H9 (cell line): ENCODE measurements around the gene ADAMTS17. TPM values are rescaled to one million over a fixed set of nuclear protein-coding genes. Genes with fewer than 3 reads are reported as not detected.

Experiments used
- DNase-seq: peaks from one replicate; pipeline ENCODE4 v3.0.0-alpha.2; 2017
- H2AFZ ChIP-seq: one replicate; pipeline ENCODE4 v1.6.1; 2013; ENCODE audit warnings: mild to moderate bottlenecking, low read length, control low read depth, moderate library complexity
- H2AK5ac ChIP-seq: 2 replicates; pipeline ENCODE4 v1.6.1; 2013; ENCODE audit warnings: low read length, control low read depth, mixed read lengths; ENCODE audit not compliant: insufficient read length
- H2BK120ac ChIP-seq: one replicate; pipeline ENCODE4 v1.6.1; 2013; ENCODE audit warnings: low read depth, mild to moderate bottlenecking, low read length, control low read depth, inconsistent platforms; ENCODE audit not compliant: poor library complexity, severe bottlenecking
- H2BK12ac ChIP-seq: 2 replicates; pipeline ENCODE4 v1.6.1; 2013; ENCODE audit warnings: low read length, control low read depth, mixed read lengths, low read depth; ENCODE audit not compliant: insufficient read length
- H2BK15ac ChIP-seq: 2 replicates; pipeline ENCODE4 v1.6.1; 2013; ENCODE audit warnings: low read depth, low read length, control low read depth
- H2BK20ac ChIP-seq: one replicate; pipeline ENCODE4 v1.6.1; 2013; ENCODE audit warnings: low read depth, mild to moderate bottlenecking, low read length, control low read depth, inconsistent platforms; ENCODE audit not compliant: poor library complexity, severe bottlenecking
- H2BK5ac ChIP-seq: 2 replicates; pipeline ENCODE4 v1.6.1; 2013; ENCODE audit warnings: low read length, control low read depth, mixed read lengths; ENCODE audit not compliant: insufficient read length
- H3K14ac ChIP-seq: 2 replicates; pipeline ENCODE4 v1.6.1; 2013; ENCODE audit warnings: low read length, control low read depth; ENCODE audit not compliant: insufficient read depth
- H3K18ac ChIP-seq: 2 replicates; pipeline ENCODE4 v1.6.1; 2013; ENCODE audit warnings: low read depth, mild to moderate bottlenecking, mixed read lengths, low read length, control low read depth; ENCODE audit not compliant: insufficient read length
- H3K23ac ChIP-seq: 2 replicates; pipeline ENCODE4 v1.6.1; 2013; ENCODE audit warnings: low read length, control low read depth, mixed read lengths, low read depth; ENCODE audit not compliant: insufficient read length
- H3K23me2 ChIP-seq: 2 replicates; pipeline ENCODE4 v1.6.1; 2013; ENCODE audit warnings: low read depth, mild to moderate bottlenecking, mixed read lengths, low read length, control low read depth; ENCODE audit not compliant: insufficient read length, poor library complexity, severe bottlenecking
- H3K27ac ChIP-seq: 2 replicates; pipeline ENCODE4 v1.5.1; 2013; ENCODE audit warnings: low read length, control low read depth, mixed read lengths, low read depth; ENCODE audit not compliant: insufficient read length
- H3K27me3 ChIP-seq: 2 replicates; pipeline ENCODE4 v1.6.1; 2013; ENCODE audit warnings: low read length, control low read depth, inconsistent platforms; ENCODE audit not compliant: insufficient read depth
- H3K4ac ChIP-seq: 2 replicates; pipeline ENCODE4 v1.6.1; 2013; ENCODE audit warnings: low read depth, mild to moderate bottlenecking, control low read depth, inconsistent platforms, low read length, moderate library complexity
- H3K4me1 ChIP-seq: 2 replicates; pipeline ENCODE4 v1.6.1; 2013; ENCODE audit warnings: low read length, control low read depth, inconsistent platforms; ENCODE audit not compliant: insufficient read depth
- H3K4me2 ChIP-seq: 2 replicates; pipeline ENCODE4 v1.6.1; 2013; ENCODE audit warnings: low read length, control low read depth, mixed read lengths; ENCODE audit not compliant: insufficient read length, insufficient read depth
- H3K56ac ChIP-seq: 2 replicates; pipeline ENCODE4 v1.6.1; 2013; ENCODE audit warnings: low read depth, mild to moderate bottlenecking, mixed read lengths, low read length, control low read depth; ENCODE audit not compliant: insufficient read length
- H3K79me1 ChIP-seq: 2 replicates; pipeline ENCODE4 v1.6.1; 2013; ENCODE audit warnings: low read depth, mild to moderate bottlenecking, moderate library complexity, low read length, control low read depth, inconsistent platforms; ENCODE audit not compliant: insufficient read depth, poor library complexity, severe bottlenecking
- H3K79me2 ChIP-seq: 2 replicates; pipeline ENCODE4 v1.6.1; 2013; ENCODE audit warnings: low read length, control low read depth, inconsistent platforms; ENCODE audit not compliant: insufficient read depth
- H3K9ac ChIP-seq: 2 replicates; pipeline ENCODE4 v1.6.1; 2013; ENCODE audit warnings: low read length, control low read depth, mixed read lengths; ENCODE audit not compliant: insufficient read length; ENCODE audit errors: extremely low read depth
- H3K9me3 ChIP-seq: one replicate; pipeline ENCODE4 v1.6.1; 2013; ENCODE audit warnings: low read depth, low read length, inconsistent platforms; ENCODE audit not compliant: control insufficient read depth
- H3T11ph ChIP-seq: one replicate; pipeline ENCODE4 v1.6.1; 2013; ENCODE audit warnings: mild to moderate bottlenecking, low read length, control low read depth, inconsistent platforms
- H4K20me1 ChIP-seq: one replicate; pipeline ENCODE4 v1.6.1; 2013; ENCODE audit not compliant: control insufficient read depth, insufficient read length, insufficient read depth
- H4K5ac ChIP-seq: 2 replicates; pipeline ENCODE4 v1.6.1; 2013; ENCODE audit warnings: low read depth, mild to moderate bottlenecking, mixed read lengths, low read length, control low read depth; ENCODE audit not compliant: insufficient read length
- H4K8ac ChIP-seq: replicated peaks from 2 replicates; pipeline ENCODE4 v1.6.1; 2013; ENCODE audit warnings: low read length, control low read depth, mixed read lengths, low read depth; ENCODE audit not compliant: insufficient read length
- H4K91ac ChIP-seq: 2 replicates; pipeline ENCODE4 v1.6.1; 2013; ENCODE audit warnings: low read depth, mild to moderate bottlenecking, moderate library complexity, mixed read lengths, low read length, control low read depth; ENCODE audit not compliant: insufficient read length
- H3K27ac Mint-ChIP-seq, 3 experiments: 2 replicates in 2 of 3; 3 replicates in 1 of 3; pipeline ENCODE4 v1.8.0; 2020 to 2021; ENCODE audit warnings: mixed read lengths in 3 of 3, mild to moderate bottlenecking in 1 of 3, moderate library complexity in 1 of 3
- H3K27me3 Mint-ChIP-seq: 2 replicates; pipeline ENCODE4 v1.8.0; 2021; ENCODE audit warnings: low read depth, mild to moderate bottlenecking, moderate library complexity, mixed read lengths
- H3K36me3 Mint-ChIP-seq, 3 experiments: 2 replicates in 2 of 3; 3 replicates in 1 of 3; pipeline ENCODE4 v1.8.0; 2020 to 2021; ENCODE audit warnings: low read depth in 3 of 3, mixed read lengths in 3 of 3; ENCODE audit not compliant: insufficient read depth in 1 of 3
- H3K4me1 Mint-ChIP-seq, 2 experiments: 2 replicates each; pipeline ENCODE4 v1.8.0; 2020; ENCODE audit warnings: mixed read lengths in 2 of 2
- H3K4me3 Mint-ChIP-seq, 2 experiments: 2 replicates in 1 of 2; 3 replicates in 1 of 2; pipeline ENCODE4 v1.8.0; 2020 to 2021; ENCODE audit warnings: mild to moderate bottlenecking in 2 of 2, mixed read lengths in 2 of 2, moderate library complexity in 1 of 2
- H3K9me3 Mint-ChIP-seq, 2 experiments: 2 replicates in 1 of 2; 3 replicates in 1 of 2; pipeline ENCODE4 v1.8.0; 2020; ENCODE audit warnings: mild to moderate bottlenecking in 2 of 2, mixed read lengths in 2 of 2, moderate library complexity in 1 of 2
- WGBS: extraction: QIAGEN DNeasy Blood & Tissue Kit; methylation state at CpG from one replicate; pipeline ENCODE4 v1.1.7; 2013; ENCODE audit warnings: missing lambda C conversion rate, low lambda C conversion rate, mixed read lengths; ENCODE audit not compliant: insufficient read length; ENCODE audit errors: extremely low coverage; 5-methylcytosine and 5-hydroxymethylcytosine counted together
- total RNA-seq: library from RNA; stranded (reverse); gene quantifications from 2 replicates; pipeline ENCODE4 v1.2.1, GENCODE V29; 2021
- TF ChIP-seq, protein P1 (sequence below): fragments of 200-600 bp; sonication (generic); conservative IDR thresholded peaks from 3 replicates; pipeline ENCODE4 v1.8.0; 2021; ENCODE audit warnings: antibody characterized with exemption, mild to moderate bottlenecking

Gene ADAMTS17
- total RNA-seq, 1 experiment from 2014 or later: 2.9 TPM

DNA sequence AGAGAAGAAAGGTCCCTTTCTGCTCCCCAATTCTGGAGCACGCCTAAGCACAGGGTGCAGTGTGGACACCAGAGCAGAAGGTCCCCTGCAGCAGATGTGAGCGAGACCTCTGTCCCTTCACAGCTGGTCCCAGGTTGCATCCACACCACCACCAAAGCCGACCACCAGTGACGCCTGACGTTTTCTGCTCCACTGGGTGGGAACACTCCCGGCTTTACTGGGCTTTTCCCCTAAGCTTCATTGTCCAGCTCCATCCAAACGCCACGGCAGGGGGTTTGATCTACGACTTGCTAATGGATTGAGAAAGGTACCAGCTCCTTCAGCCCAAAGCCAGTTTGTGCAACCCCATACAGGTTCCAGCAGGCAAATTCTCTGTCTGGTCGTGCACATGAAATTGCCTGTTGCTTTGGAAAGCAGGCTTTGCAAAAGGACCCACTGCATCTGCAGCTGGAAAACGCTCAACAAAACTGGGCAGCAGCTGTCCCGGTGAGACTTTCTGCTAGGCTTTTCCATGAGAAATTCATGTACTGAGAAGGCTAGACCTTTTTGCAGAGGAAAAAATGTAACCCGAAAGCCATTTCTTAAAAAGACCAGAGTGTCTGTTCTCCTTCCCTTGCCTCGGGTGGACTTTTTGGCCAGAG, 31.1 kb downstream of the ADAMTS17 start:
- Histone ChIP-seq H3K4me1 (no peaks in the 10 kb centered on the region), H4K91ac (no peak overlapping the region), H3K9me3 (no peaks in the 10 kb centered on the region), H3K23ac (no peak overlapping the region), H3K4ac (no peak overlapping the region), H3K18ac (no peak overlapping the region), H3K56ac (no peak overlapping the region), H3K4me2 (no peak overlapping the region), H3K23me2 (no peaks in the 10 kb centered on the region), H2AFZ (no peak overlapping the region), H4K8ac (no peak overlapping the region), H2BK15ac (no peak overlapping the region), H2BK20ac (no peak overlapping the region), H3K27me3 (no peaks in the 10 kb centered on the region), H4K5ac (no peak overlapping the region), H3K14ac (no peak overlapping the region), H2BK120ac (no peak overlapping the region), H2BK12ac (no peak overlapping the region), H3K79me1 (no peaks in the 10 kb centered on the region), H4K20me1 (no peaks in the 10 kb centered on the region), H3K79me2 (no peaks in the 10 kb centered on the region), H2AK5ac (no peak overlapping the region), H2BK5ac (no peak overlapping the region), H3K9ac (no peak overlapping the region), H3K27ac (no peak overlapping the region), H3T11ph (no peak overlapping the region)
- no CpG with 5 or more reads among the region's 14 CpGs for WGBS
- no peak overlapping the region for H3K4me3 Mint-ChIP-seq
- H3K4me1 Mint-ChIP-seq: peaks cover 8% of the 10 kb centered on the region in 2 experiments; a peak in 3 of 4 replicates
- H3K27me3 Mint-ChIP-seq: no peaks in the 10 kb centered on the region; the same call in none of the 2 replicates
- peaks cover 8 to 10% of the 10 kb centered on the region in 2 experiments for H3K9me3 Mint-ChIP-seq
- DNase-seq: no peak
- H3K27ac Mint-ChIP-seq: no peak overlapping the region
- TF ChIP-seq, protein P1, sequence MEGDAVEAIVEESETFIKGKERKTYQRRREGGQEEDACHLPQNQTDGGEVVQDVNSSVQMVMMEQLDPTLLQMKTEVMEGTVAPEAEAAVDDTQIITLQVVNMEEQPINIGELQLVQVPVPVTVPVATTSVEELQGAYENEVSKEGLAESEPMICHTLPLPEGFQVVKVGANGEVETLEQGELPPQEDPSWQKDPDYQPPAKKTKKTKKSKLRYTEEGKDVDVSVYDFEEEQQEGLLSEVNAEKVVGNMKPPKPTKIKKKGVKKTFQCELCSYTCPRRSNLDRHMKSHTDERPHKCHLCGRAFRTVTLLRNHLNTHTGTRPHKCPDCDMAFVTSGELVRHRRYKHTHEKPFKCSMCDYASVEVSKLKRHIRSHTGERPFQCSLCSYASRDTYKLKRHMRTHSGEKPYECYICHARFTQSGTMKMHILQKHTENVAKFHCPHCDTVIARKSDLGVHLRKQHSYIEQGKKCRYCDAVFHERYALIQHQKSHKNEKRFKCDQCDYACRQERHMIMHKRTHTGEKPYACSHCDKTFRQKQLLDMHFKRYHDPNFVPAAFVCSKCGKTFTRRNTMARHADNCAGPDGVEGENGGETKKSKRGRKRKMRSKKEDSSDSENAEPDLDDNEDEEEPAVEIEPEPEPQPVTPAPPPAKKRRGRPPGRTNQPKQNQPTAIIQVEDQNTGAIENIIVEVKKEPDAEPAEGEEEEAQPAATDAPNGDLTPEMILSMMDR: no peak
- H3K36me3 Mint-ChIP-seq: peaks cover 2 to 14% (median 4%) of the 10 kb centered on the region in 3 experiments; a peak in 3 of 7 replicates
